GM21619 (cell line): ENCODE data around the gene PTPRA.

Experiments used
- ATAC-seq: cut with Tn5 transposase; IDR thresholded peaks from one replicate; pipeline ENCODE4 v1.9.1; 2021; ENCODE audit not compliant: unreplicated experiment

Gene PTPRA

DNA sequence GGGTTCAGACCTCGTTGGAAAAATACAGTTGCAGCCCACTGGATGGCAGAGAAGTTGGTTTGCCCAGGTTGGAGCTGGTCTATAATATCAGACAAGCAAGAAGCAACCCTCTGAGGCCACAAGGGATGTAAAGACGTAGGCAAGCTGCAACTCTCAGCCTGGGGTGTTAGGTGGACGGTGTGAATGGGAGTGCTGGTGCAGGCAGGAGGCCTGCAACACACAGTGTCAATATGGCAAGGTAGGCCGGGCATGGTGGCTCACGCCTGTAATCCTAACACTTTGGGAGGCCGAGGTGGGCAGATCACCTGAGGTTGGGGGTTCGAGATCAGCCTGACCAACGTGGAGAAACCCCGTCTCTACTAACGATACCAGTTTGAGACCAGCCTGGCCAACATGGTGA is 22.2 kb upstream of the PTPRA start:
- no peak for ATAC-seq

DNA sequence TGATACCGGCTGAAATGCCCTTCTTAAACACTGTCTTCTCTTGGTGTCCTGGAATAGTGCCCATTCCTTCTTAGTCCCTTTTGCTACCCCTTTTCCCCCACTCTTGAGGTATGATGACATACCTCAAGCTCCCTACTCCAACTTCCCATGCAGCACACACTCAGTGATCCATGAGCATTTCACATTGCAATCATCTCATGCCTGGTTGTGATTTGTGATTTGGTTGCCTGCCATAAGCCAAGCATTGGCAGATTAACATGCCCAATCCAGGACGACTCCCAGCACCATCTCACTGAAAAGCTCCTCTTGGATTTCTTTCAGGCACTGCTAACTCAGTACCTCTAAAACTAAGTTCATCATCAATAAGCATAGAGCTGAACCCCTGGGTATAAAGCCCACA is 14.7 kb upstream of the PTPRA start:
- ATAC-seq, result no peak

DNA sequence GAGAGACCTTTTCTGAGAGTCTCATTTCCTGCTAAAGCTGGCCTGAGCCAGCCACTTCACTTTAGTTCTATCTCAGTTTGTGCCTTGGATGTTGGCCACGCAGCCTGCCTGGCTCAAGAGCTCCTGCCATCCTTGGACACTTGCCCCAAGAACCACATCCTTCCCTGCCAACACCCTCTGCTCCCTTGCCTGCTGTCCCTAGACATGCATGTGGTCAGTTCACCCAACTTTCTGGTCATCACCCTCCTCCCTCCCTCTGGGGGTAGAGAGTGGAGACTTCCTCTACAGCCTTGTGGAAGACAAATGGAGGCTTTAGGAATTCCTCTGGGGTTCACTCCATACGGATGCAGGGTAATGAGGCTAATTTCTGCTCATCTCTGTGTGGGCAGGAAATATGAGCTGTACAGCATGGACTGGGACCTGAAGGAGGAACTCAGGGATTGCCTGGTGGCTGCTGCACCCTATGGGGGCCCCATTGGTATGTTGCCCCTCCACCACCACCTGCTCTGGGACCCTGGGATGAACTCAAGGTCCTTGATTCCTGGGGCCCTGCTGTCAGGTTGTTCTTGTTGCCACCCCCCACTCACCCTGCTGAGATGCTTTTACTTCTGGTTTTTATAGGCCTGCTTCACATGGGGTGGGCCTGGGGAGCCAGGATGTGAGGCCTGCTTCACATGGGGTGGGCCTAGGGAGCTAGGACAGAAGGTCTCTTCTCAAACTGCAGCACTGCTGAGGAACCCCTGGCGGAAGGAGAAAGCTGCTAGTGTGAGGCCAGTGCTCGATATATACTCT is 13.8 kb upstream of the PTPRA start:
- ATAC-seq, result no peak

DNA sequence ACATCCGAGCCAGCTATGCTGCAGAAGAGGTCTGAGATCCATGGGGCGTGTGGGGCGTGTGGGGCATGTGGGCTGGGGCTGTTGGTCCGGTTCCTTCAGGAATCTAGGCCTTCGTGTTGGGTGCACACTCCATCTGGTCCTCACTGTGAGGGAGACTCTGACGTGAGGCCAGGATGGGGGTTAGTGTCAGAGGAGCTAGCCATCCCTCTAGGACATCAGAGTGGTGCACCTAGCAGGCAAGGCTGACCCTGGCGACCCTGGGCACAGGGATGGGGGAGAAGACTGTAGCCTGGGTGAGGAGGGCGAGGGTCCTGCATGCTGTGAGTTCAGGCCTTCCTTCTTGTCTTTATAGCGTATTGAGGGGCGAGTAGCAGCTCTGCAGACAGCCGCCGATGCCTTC is 8.7 kb upstream of the PTPRA start:
- no peak for ATAC-seq

DNA sequence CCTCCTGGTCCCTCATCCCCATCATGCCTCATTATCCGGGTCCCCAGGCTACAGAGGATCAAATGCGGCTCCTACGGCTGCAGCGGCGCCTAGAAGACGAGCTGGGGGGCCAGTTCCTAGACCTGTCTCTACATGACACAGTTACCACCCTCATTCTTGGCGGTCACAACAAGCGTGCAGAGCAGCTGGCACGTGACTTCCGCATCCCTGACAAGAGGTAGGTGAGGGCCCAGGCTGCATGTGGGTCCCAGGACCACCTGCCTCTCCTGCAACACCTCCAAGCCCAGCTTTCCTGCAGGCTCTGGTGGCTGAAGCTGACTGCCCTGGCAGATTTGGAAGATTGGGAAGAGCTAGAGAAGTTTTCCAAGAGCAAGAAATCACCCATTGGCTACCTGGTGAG is 8.2 kb upstream of the PTPRA start:
- no peak for ATAC-seq

DNA sequence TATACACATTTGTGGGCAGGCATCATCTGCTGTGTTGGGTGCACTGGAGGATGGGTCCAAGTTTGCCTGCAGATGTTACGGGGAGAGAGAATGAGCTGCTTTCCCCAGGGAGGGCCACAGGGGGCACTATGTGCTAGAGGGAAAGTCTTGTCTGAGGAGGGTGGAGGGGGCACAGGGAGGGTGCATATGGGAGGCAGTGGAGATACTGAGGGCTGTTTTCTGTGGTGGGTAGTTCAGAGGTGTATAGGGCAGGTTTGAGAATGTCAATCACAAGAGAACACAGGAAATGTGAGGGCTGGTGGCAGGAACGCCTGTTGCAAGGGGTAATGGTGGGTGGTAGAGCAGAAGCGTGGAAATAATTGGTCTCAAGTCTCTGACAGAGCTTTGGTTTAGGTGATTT is 7.7 kb upstream of the PTPRA start:
- ATAC-seq, result no peak

DNA sequence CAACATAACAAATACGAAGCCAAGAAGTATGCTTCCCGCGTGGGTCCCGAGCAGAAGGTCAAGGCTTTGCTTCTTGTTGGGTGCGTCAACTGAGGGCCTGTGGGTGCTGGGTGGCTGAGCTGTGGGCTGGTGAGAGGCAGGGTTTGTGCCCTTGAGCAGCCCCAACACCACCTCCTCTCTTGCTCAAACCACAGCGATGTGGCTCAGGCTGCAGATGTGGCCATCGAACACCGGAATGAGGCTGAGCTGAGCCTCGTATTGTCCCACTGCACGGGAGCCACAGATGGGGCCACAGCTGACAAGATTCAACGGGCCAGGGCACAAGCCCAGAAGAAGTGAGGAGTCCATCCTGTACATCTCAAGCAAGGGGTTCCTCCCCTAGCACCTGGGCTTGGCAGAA is 7.0 kb upstream of the PTPRA start:
- no peak for ATAC-seq

DNA sequence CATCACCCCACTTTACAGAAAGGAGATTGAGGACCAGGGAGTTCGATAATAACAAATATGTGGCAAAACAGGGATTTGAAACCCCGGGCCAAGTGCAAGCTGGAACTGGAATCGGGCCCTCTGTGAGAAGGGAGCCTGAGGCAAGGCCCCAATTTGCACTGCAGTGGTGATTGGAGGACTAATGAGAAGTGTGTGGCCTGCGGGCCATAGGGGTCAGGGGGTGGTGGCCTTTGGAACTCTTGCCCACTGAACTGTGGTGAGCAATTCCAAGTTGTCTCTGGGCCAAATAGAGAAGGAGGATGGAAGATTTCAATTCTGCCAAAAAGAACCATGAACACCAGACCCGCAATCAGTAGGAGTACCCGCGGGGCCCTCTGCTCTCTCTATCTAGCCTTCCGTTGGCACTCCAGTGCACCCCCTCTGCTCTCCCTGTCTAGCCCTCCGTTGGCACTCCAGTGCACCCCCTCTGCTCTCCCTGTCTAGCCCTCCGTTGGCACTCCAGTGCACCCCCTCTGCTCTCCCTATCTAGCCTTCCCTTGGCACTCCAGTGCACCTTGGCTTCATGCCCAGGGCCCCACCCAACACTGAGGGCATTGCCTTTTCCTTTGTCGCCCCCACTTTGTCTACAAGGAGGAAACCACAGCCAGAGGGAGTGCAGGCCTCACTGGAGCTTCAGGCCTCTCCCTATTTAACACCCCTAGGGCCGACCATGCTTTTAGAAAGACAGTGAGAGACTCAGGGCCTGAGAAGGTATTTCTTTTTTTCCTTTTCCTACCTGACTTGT is 6.0 kb upstream of the PTPRA start:
- no peak for ATAC-seq

DNA sequence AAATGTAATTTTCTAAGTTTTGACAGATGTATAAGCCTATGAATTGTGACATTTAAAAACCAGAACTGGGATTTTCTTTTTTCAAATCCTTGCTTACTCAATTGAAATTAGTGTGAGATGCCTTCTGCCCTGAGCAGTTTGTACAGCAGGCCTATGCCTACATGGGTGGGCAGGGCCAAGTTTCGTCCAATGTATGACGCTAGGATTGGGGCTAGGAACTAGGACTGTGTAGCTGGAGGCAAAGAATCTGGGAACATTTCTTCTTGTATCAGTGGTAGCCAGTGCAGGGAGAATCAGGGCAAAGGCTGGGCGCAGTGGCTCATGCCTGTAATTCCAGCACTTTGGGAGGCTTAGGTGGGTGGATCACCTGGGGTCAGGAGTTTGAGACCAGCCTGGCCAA is 3.9 kb upstream of the PTPRA start:
- ATAC-seq, result no peak

DNA sequence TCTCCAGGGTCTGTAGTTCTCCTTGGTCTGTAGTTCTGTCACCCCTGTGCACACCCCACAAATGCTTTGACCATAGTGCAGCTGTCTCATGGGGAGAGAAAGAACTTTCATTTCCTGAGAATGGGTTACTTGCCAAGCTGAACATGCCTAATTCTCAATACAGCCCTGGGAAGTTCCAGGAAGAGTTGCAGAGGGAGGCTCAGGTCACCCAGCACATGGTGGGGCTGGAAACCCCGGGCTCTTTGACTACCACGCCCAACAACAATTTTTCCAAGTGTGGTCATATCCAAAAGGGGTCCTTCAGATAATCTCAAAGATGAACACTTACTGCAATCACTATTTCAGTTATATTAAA is 2.2 kb upstream of the PTPRA start:
- no peak for ATAC-seq

DNA sequence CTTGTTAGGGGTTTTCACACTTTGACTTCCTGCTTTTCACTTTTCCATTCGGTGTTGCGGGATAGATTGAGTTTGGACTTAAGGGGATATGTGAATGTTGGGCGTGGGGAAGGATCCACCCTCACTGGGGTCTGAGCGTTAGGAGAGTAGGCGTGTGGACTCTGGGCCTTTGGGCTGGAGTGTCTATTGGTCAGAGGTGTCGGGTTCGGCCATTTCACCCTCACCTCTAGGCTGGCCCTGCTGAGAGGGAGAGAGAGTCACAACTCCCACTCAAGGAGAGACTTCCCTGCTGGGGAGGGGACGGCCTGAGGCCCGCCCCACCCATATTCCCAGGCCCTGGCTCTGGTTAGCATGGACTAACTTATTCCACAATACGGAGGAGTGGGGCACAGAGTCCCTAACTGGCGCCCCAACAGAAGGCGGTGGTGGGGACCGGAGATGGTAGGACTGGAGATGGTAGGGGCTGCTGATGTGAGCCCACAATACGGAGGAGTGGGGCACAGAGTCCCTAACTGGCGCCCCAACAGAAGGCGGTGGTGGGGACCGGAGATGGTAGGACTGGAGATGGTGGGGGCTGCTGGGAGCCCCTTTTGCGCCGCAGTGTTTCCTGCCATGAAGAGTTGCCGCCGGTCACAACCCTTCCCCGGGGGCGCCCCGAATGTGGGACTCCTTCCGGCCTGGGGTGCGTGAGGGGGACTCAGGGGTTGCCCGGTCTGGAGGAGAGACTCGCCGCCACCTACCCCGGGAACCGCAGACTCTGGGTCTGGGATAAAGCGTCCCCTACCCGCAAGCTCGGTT is 1.4 kb upstream of the PTPRA start:
- no peak for ATAC-seq

DNA sequence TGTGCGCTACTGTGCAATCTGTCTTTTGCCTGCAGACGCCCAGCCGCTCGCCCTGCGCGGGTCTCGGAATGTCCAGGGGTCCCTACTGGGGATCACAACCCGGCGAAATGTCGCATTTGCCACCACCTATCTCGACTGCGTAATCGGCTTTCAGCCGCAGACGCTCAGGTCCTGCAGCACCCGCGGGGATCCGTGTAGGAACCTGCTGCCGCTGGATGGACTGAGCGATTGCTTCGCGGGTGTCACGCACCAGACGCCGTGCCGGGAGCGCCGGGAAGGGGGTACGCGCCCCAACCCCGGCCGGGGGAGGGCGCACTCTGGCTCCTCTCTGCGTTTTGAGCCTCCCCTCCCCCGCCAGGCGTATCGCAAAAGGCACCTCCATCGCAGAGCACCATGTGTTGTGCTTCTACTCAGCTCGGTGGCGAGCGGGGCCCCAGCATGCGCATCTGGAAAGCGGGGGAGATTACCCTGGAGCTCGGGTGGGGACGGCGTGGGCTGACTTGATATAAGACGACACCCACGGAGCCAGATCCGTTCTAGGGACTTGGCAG is 747 bp upstream of the PTPRA start:
- ATAC-seq, result peak; percentile 18

DNA sequence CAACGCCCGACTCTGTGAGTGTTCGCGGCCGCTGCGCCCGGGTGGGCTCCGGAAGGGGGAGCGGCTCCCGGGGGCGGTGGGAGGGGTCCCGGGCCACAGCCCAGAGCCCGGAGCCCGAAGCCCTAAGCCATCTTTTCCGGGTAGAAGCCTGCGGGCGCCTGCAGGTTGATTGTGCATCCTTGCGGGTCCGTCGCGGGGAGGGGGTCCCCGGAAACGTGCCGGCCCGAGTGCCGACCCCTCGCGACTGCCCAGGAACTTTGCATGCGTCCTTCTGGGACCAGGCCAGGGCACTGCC is 413 bp downstream of the PTPRA start:
- ATAC-seq, result peak; percentile 27

DNA sequence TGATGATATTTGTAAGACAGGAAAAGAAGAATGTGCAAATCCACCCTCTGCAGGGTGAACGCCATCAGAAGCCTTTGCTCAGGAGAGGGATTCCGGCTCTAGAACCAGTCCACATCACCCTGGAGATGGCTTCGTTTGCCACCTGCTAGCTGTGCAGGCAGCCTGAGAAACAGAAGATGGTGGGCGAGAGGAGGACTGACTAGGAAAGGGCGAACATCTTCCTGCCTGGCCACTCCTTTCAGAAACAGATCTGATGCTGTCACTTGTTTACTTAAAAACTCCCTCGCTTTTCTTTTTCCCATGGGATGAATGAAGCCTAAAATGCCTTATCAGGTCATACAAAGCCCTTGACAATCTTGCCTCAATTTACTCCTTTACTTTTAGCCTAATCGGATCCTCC is 1.2 kb downstream of the PTPRA start:
- no peak for ATAC-seq

DNA sequence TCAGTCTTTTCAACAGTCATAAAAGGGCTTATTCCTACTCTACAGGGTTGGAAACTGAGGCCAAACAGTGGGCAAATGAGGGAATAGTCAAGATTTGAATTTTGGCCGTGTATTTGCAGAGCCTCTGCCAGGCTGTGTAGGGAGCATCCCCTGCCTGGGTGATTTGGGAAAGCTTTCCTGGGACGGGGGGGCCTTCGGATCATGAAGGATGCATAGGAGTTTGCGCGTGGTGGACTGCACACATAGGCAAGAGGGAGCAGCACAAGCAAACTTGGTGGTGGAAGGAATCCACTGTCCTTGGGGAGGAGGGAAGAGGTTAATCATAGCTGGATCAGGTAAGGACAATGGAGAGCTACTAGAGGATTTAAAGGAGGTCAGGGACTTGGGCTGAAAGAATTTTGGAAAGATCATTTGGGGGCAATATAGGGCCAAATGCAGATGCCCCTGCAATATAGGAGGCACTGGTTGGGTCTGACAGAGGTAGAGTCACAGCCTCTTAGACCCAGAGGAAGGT is 2.5 kb downstream of the PTPRA start:
- ATAC-seq, result no peak

DNA sequence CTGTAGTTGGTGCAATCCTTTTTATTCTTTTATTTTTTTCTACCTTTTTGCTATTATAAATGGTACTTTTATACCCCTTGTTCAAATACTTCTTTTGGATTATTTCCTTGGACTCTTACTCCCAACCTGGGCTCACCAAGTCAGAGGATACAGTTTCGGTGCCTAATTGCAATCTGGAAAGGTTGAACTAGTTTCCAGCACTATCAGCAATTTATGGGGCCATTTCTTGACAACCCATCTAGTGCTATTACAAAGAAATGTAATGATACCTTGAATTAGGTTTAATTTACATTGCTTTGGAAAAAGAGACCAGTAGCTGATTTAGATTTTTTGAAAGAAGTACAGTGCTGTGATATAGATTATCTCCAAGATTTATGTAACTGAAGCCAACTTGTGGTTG is 5.2 kb downstream of the PTPRA start:
- ATAC-seq, result no peak

DNA sequence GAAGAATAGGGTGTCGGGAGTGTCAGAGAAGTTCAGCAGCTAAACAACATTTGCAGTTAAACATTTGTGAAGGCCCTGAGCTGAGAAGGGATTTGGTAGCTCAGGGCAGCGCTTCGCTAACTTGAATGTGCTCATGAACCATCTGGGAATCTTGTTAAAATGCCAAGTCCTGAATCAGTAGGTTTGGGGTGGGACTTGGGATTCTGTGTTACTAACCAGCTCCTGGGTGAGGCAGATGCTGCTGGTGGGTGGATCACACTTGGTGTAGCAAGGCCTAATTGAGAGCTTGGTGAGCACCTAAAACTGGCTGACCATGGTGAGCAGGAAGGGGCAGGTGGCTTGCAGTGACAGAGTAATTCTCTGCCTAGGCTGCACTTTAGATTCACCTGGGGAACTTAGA is 5.9 kb downstream of the PTPRA start:
- no peak for ATAC-seq

DNA sequence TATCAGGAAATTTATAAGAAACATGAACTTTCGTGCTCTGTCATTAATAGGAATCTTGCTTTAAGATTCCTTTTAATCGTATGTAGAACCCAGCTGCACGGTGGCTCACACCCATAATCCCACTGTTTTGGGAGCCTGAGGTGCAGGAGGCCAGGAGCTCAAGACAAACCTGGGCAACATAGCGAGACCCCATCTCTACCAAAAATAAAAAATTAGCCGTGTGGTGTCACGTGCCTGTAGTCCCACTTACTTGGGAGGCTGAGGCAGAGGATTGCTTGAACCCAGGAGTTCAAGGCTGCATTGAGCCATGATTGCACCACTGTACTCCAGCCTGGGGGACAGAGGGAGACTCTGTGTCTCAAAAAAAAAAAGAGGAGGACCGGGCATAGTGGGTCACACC is 7.4 kb downstream of the PTPRA start:
- ATAC-seq, result no peak

DNA sequence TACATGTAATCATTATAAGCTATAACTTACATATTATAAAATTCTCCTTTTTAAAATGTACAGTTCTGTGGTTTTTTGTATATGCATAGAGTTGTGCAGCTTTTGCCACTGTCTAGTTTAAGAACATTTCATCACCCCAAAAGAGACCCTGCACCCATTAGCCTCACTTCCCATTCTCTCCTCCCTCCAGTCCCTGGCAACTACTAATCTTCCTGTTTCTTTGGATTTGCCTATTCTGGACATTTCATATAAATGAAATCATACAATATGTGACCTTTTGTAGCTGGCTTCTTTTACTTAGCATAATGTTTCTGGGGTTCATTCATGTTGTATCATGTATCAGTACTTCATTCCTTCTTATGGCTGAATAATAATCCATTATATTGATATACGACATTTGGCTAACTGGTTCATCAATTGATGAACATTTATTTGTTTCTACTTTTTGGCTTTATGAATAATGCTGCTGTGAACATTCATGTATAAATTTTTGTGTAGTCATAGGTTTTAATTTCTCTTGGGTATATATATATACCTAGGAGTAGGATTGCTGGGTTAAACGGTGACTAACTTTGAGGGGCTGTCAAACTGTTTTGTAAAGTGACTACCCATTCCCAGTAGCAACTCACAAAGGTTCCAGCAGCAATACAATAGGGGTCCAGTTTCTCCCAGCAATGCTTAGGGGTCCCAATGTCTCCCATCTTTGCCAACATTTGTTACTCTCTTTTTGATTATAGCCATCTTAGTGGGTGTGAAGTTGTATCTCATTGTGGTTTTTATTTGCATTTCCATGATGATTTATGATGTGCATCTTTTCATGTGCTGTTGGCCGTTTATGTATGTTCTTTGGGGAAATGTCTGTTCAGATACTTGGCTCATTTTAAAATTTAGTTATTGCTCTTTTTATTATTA is 10.7 kb downstream of the PTPRA start:
- ATAC-seq, result no peak

DNA sequence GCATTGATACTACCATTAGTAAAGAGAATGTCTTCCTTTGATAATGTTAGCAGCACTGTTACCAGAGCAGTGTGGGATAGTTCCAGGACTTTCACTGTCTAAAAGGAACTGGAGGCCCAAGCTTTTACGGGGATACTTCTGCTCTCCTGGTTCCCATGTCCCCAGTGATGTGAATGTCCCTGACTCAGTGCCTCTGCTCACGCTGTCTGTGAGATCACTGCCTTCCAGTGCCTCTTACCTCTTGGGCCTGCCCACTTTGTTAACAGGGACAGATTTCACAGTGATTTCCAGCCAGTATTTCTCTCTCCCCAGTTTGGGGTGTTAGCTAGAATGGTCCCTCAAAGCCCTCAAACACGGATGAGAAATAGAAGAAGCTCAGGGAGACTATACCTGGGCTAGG is 14.4 kb downstream of the PTPRA start:
- ATAC-seq, result no peak
